Liver (tissue), 9 donors: ENCODE measurements around the gene TRAK1. TPM values are rescaled to one million over a fixed set of nuclear protein-coding genes. Genes with fewer than 3 reads are reported as not detected.

Experiments
- DNase-seq: peaks from one replicate; pipeline ENCODE4 v3.0.0-alpha.2; 2017; ENCODE audit warnings: low spot score
- H3K27ac ChIP-seq, 2 donors: one replicate each; pipeline ENCODE4 v1.7.0; 2013; ENCODE audit warnings: inconsistent platforms in 2 of 2, low read length in 2 of 2, control low read depth in 1 of 2, low read depth in 1 of 2, mild to moderate bottlenecking in 1 of 2
- H3K27me3 ChIP-seq, 4 donors: one replicate each; pipeline versions ENCODE4 v1.6.1 to v1.7.0; 2013; ENCODE audit warnings: low read length in 3 of 4, inconsistent platforms in 1 of 4, mild to moderate bottlenecking in 1 of 4, moderate library complexity in 1 of 4; ENCODE audit not compliant: control insufficient read depth in 4 of 4, insufficient read depth in 4 of 4
- H3K36me3 ChIP-seq, 4 donors: one replicate each; pipeline versions ENCODE4 v1.6.1 to v1.7.0; 2013; ENCODE audit warnings: low read length in 3 of 4, mild to moderate bottlenecking in 3 of 4, low read depth in 1 of 4, moderate library complexity in 1 of 4; ENCODE audit not compliant: control insufficient read depth in 4 of 4, insufficient read depth in 3 of 4
- H3K4me1 ChIP-seq, 4 donors: one replicate each; pipeline versions ENCODE4 v1.6.1 to v1.7.0; 2013; ENCODE audit warnings: low read length in 3 of 4, mild to moderate bottlenecking in 3 of 4, moderate library complexity in 1 of 4; ENCODE audit not compliant: control insufficient read depth in 4 of 4, insufficient read depth in 4 of 4
- H3K4me3 ChIP-seq, 3 donors: one replicate each; pipeline versions ENCODE4 v1.6.1 to v1.7.0; 2013; ENCODE audit warnings: low read length in 3 of 3, control low read depth in 1 of 3, low read depth in 1 of 3, mild to moderate bottlenecking in 1 of 3
- H3K9ac ChIP-seq, 2 donors: one replicate each; pipeline ENCODE4 v1.7.0; 2013; ENCODE audit warnings: low read length in 2 of 2, mild to moderate bottlenecking in 2 of 2, moderate library complexity in 2 of 2, control low read depth in 1 of 2, low read depth in 1 of 2
- H3K9me3 ChIP-seq, 4 donors: one replicate each; pipeline versions ENCODE4 v1.6.1 to v1.7.0; 2013; ENCODE audit warnings: low read length in 3 of 4; ENCODE audit not compliant: control insufficient read depth in 4 of 4
- ATF3 ChIP-seq: IDR thresholded peaks from 2 replicates; pipeline ENCODE4 v1.6.1; 2016; ENCODE audit warnings: antibody characterized with exemption
- CTCF ChIP-seq: fragments of 150-350 bp; IDR thresholded peaks from 2 replicates; pipeline ENCODE4 v1.5.1; 2017; ENCODE audit warnings: improper control_type of control experiment, low read depth, low read length; ENCODE audit not compliant: missing input control
- GABPA ChIP-seq, 2 donors: IDR thresholded peaks in 1 of 2; conservative IDR thresholded peaks in 1 of 2; 2 replicates each; pipeline ENCODE4 v1.6.1; 2016; ENCODE audit warnings: antibody characterized with exemption in 2 of 2, mild to moderate bottlenecking in 1 of 2, moderate library complexity in 1 of 2
- HNF4A ChIP-seq, 2 donors: conservative IDR thresholded peaks; 2 replicates each; pipeline ENCODE4 v1.6.1; 2016; ENCODE audit warnings: antibody characterized with exemption in 2 of 2, mild to moderate bottlenecking in 2 of 2
- JUND ChIP-seq, 2 donors: IDR thresholded peaks; 2 replicates each; pipeline ENCODE4 v1.6.1; 2016; ENCODE audit warnings: antibody characterized with exemption in 2 of 2
- MAX ChIP-seq: IDR thresholded peaks from 2 replicates; pipeline ENCODE4 v1.6.1; 2016; ENCODE audit warnings: antibody characterized with exemption
- NR2F2 ChIP-seq: IDR thresholded peaks from 2 replicates; pipeline ENCODE4 v1.6.1; 2016; ENCODE audit warnings: antibody characterized with exemption
- RAD21 ChIP-seq, 2 donors: IDR thresholded peaks; 2 replicates each; pipeline ENCODE4 v1.6.1; 2016; ENCODE audit warnings: antibody characterized with exemption in 2 of 2, mild to moderate bottlenecking in 2 of 2
- RXRA ChIP-seq, 2 donors: IDR thresholded peaks; 2 replicates each; pipeline ENCODE4 v1.6.1; 2017 to 2018; ENCODE audit warnings: antibody characterized with exemption in 2 of 2, mild to moderate bottlenecking in 1 of 2
- SP1 ChIP-seq: IDR thresholded peaks from 2 replicates; pipeline ENCODE4 v1.6.1; 2018; ENCODE audit warnings: antibody characterized with exemption, mild to moderate bottlenecking
- TAF1 ChIP-seq: conservative IDR thresholded peaks from 2 replicates; pipeline ENCODE4 v1.6.1; 2016; ENCODE audit warnings: antibody characterized with exemption, mild to moderate bottlenecking
- YY1 ChIP-seq: IDR thresholded peaks from 2 replicates; pipeline ENCODE4 v1.6.1; 2016; ENCODE audit warnings: antibody characterized with exemption, mild to moderate bottlenecking
- WGBS: extraction: QIAGEN DNeasy Blood & Tissue Kit; methylation state at CpG from one replicate; pipeline ENCODE4 v1.1.7; 2013; 5-methylcytosine and 5-hydroxymethylcytosine counted together
- polyA plus RNA-seq, 2 donors: library from polyadenylated mRNA; stranded (reverse) in 1 of 2; unstranded in 1 of 2; fragments of 200-250 nt in 1 of 2; fragments of >200 nt in 1 of 2; fragmentation: Nextera tagmentation in 1 of 2; extraction: Ambion mirVana in 1 of 2; gene quantifications; one replicate each; pipeline versions ENCODE4 v1.2.1 to v1.2.3, GENCODE V29; 2013 to 2015
- total RNA-seq, 2 donors: library from RNA; depleted of rRNA; stranded (reverse); fragments of >200 nt; gene quantifications; one replicate each; pipeline ENCODE4 v1.2.3, GENCODE V29; 2014
- TF ChIP-seq, protein P1 (sequence below): IDR thresholded peaks from 2 replicates; pipeline ENCODE4 v1.6.1; 2016; ENCODE audit warnings: antibody characterized with exemption
- donor health status: healthy.
- donor health status: healthy.
- donor health status: healthy.
- donor health status: healthy.
- donor health status: healthy.

Gene TRAK1
- total and polyA plus RNA-seq, 4 donors, result 3.4 to 21.7 (median 8.6) TPM

DNA sequence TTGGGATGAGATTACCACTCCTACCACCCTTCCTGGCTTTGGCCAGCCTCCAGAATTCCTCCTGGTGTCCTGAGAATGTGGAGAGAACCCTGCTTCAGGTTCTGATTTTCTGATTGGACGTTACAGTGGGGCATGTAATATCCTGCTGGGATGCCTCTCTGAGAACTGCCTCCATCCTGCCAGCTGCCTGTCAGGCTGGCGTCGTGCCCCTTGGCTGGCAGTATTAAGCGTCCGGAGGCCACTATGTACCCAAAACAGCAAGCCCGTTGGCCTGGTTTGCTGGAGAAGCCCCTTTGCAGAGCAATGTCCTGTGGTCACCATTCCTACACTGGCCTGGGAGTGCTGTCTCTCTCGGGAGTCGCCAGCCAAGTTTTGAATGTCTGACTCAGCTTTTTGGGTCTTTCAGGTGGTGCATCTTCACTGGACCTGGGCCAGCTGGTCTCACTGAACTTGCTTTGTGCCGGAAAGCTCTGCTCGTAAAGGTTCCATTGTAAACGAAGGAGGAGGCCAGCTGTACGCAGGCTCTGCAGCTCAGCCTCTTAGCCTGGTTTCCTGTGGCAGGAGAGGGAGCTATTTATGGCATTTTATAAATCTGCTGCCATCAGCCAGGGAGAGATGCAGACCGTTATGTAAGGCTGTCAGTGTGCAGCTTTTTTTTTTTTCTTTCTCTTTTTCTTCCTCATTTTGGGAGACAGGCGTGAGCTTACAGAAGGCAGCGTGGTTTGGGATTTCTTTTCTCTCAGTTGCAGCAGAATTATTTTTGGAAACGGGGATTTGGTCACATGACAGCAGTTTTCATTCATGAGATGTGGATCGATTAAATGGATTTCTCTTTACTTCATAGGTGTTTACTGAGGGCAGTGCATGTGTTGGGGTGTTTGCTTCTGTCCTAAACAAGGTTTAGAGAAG, 19.0 kb upstream of the TRAK1 start:
- peak overlapping the region; percentile 22 to 50 for H3K9ac ChIP-seq
- DNase-seq, result no peak
- WGBS, result 5% methylated on average over 17 of the region's 17 CpGs
- TF ChIP-seq SP1 (peak; percentile 40), JUND (IDR thresholded peaks at IDR 0.05) (no peak), TAF1 (no peak), CTCF (peak; percentile 2), RAD21 (IDR thresholded peaks at IDR 0.05) (peak in 1 of 2 donors; percentile 38), RXRA (IDR thresholded peaks at IDR 0.05) (peak; percentile 18 to 48), NR2F2 (peak; percentile 58), HNF4A (conservative IDR thresholded peaks at IDR 0.05) (peak; percentile 2 to 18), YY1 (peak; percentile 31), ATF3 (peak; percentile 30), MAX (no peak)
- TF ChIP-seq, protein P1, sequence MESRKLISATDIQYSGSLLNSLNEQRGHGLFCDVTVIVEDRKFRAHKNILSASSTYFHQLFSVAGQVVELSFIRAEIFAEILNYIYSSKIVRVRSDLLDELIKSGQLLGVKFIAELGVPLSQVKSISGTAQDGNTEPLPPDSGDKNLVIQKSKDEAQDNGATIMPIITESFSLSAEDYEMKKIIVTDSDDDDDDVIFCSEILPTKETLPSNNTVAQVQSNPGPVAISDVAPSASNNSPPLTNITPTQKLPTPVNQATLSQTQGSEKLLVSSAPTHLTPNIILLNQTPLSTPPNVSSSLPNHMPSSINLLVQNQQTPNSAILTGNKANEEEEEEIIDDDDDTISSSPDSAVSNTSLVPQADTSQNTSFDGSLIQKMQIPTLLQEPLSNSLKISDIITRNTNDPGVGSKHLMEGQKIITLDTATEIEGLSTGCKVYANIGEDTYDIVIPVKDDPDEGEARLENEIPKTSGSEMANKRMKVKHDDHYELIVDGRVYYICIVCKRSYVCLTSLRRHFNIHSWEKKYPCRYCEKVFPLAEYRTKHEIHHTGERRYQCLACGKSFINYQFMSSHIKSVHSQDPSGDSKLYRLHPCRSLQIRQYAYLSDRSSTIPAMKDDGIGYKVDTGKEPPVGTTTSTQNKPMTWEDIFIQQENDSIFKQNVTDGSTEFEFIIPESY, result no peak
- H3K4me1 ChIP-seq, result peaks cover 16 to 27% (median 21%) of the 10 kb centered on the region in 4 donors
- no peaks in the 10 kb centered on the region for H3K27me3 ChIP-seq
- no peaks in the 10 kb centered on the region for H3K36me3 ChIP-seq
- no peaks in the 10 kb centered on the region for H3K9me3 ChIP-seq
- peak overlapping the region in 2 of 3 donors; percentile 18 to 45 for H3K4me3 ChIP-seq
- H3K27ac ChIP-seq, result peak overlapping the region; percentile 43 to 75

GRCh38 chr3:42072831-42073301, 18.3 kb upstream of the TRAK1 start:
- 57% methylated on average over 7 of the region's 7 CpGs for WGBS
- no peak for DNase-seq
- H3K9ac ChIP-seq, result peak overlapping the region; percentile 22 to 50
- H3K36me3 ChIP-seq, result no peaks in the 10 kb centered on the region
- H3K27ac ChIP-seq, result peak overlapping the region; percentile 43 to 75
- peaks cover 16 to 27% (median 21%) of the 10 kb centered on the region in 4 donors for H3K4me1 ChIP-seq
- peak overlapping the region in 1 of 3 donors; percentile 18 for H3K4me3 ChIP-seq
- H3K27me3 ChIP-seq, result no peaks in the 10 kb centered on the region
- H3K9me3 ChIP-seq, result no peaks in the 10 kb centered on the region
- TF ChIP-seq SP1, result no peak

GRCh38 chr3:42077785-42078184, 13.4 kb upstream of the TRAK1 start:
- Histone ChIP-seq H3K27ac (peak overlapping the region; percentile 4 to 5), H3K9ac (no peak overlapping the region), H3K4me3 (no peak overlapping the region), H3K36me3 (no peaks in the 10 kb centered on the region), H3K9me3 (no peaks in the 10 kb centered on the region), H3K27me3 (no peaks in the 10 kb centered on the region), H3K4me1 (peaks cover 13 to 22% (median 18%) of the 10 kb centered on the region in 4 donors)
- DNase-seq, result no peak
- 61% methylated on average over 5 of the region's 5 CpGs for WGBS
- TF ChIP-seq RXRA (IDR thresholded peaks at IDR 0.05) (no peak), TAF1 (no peak), HNF4A (conservative IDR thresholded peaks at IDR 0.05) (no peak), NR2F2 (no peak), GABPA (IDR thresholded peaks at IDR 0.05 in 1 of 2, conservative IDR thresholded peaks at IDR 0.05 in 1 of 2) (no peak), CTCF (no peak), MAX (no peak), ATF3 (no peak)
- TF ChIP-seq, protein P1, result no peak
